ENCODE results near the gene WTAP. TPM values are rescaled to one million over a fixed set of nuclear protein-coding genes. Genes with fewer than 3 reads are reported as not detected.
"Not testable (repeated sequence)": the region's sequence is repeated elsewhere in the genome, so short reads cannot be mapped to it uniquely, and the experiment has no call there.

WTAP gene
- total RNA-seq, 2 experiments from 2014 or later: 211 to 227 TPM

- Histone ChIP-seq H3K27ac (ENCODE audit: low read depth in 1 of 2, low read length in 2 of 2) (no peak overlapping the region), H3K4me1 (ENCODE audit: insufficient read depth, low read length) (peaks cover 17% of the 10 kb centered on the region), H3K36me3 (ENCODE audit: insufficient read depth, low read length) (peaks cover 14% of the 10 kb centered on the region), H3K9me3 (ENCODE audit: control insufficient read depth in 1 of 2, insufficient read depth in 1 of 2, low read length in 2 of 2) (no peaks in the 10 kb centered on the region), H3K4me3 (ENCODE audit: low read length) (no peak overlapping the region), H3K27me3 (ENCODE audit: control insufficient read depth in 1 of 2, insufficient read depth in 2 of 2, low read length in 2 of 2) (no peaks in the 10 kb centered on the region)
- H3K4me1 Mint-ChIP-seq (ENCODE audit: low read depth): peaks cover 44% of the 10 kb centered on the region
- intact Hi-C loops (cut with DNase I, micrococcal nuclease): loop anchor here in 1 of 2 experiments (10.0 kb wide), 1 partner anchor 732 kb away; no protein-coding TSS in a partner anchor
- H3K27me3 Mint-ChIP-seq: peaks cover 9% of the 10 kb centered on the region
- no peak for TF ChIP-seq CTCF (IDR thresholded peaks at IDR 0.05)
- ATAC-seq (ENCODE audit: poor library complexity) (no peak), DNase-seq (no peak)
- H3K27ac Mint-ChIP-seq: peak overlapping the region; percentile 9
- H3K9me3 Mint-ChIP-seq: no peaks in the 10 kb centered on the region
- peaks cover 31% of the 10 kb centered on the region for H3K36me3 Mint-ChIP-seq (ENCODE audit: low read depth)
- H3K4me3 Mint-ChIP-seq: peak overlapping the region; percentile 6
- ChIA-PET CTCF (interaction anchor here (1.0 kb wide), 1 partner anchor 31 kb away, joined by 3 read pairs; no protein-coding TSS in a partner anchor), POLR2A (interaction anchor here (0.8 to 8.3 kb wide), 3 partner anchors 28 to 67 kb away, joined by 3 to 176 read pairs (median 4); partner anchors contain the start of genes MRPL18 and TCP1)
Measured at GRCh38 chr6:159722655-159723054, 4.7 kb upstream of the WTAP start.

- Histone ChIP-seq H3K27ac (ENCODE audit: low read depth in 1 of 2, low read length in 2 of 2) (no peak overlapping the region), H3K4me3 (ENCODE audit: low read length) (no peak overlapping the region), H3K36me3 (ENCODE audit: insufficient read depth, low read length) (peaks cover 14% of the 10 kb centered on the region), H3K27me3 (ENCODE audit: control insufficient read depth in 1 of 2, insufficient read depth in 2 of 2, low read length in 2 of 2) (no peaks in the 10 kb centered on the region), H3K4me1 (ENCODE audit: insufficient read depth, low read length) (peaks cover 17% of the 10 kb centered on the region), H3K9me3 (ENCODE audit: control insufficient read depth in 1 of 2, insufficient read depth in 1 of 2, low read length in 2 of 2) (no peaks in the 10 kb centered on the region)
- ChIA-PET POLR2A (interaction anchor here (0.8 to 8.3 kb wide), 4 partner anchors 28 to 66 kb away, joined by 3 to 176 read pairs (median 5); partner anchors contain the start of genes MRPL18, SOD2 and TCP1), CTCF (no interaction called here)
- Mint-ChIP-seq H3K27ac (peak overlapping the region; percentile 68), H3K9me3 (no peaks in the 10 kb centered on the region), H3K36me3 (ENCODE audit: low read depth) (peaks cover 37% of the 10 kb centered on the region), H3K4me1 (ENCODE audit: low read depth) (peaks cover 47% of the 10 kb centered on the region), H3K27me3 (peaks cover 9% of the 10 kb centered on the region), H3K4me3 (no peak overlapping the region)
- no peak for ATAC-seq (ENCODE audit: poor library complexity)
- intact Hi-C loops (cut with DNase I, micrococcal nuclease): loop anchor here in 1 of 2 experiments (10.0 kb wide), 1 partner anchor 732 kb away; no protein-coding TSS in a partner anchor
- no peak for DNase-seq
- TF ChIP-seq CTCF (IDR thresholded peaks at IDR 0.05): no peak
Measured at GRCh38 chr6:159723259-159723658, 4.0 kb upstream of the WTAP start.

DNA sequence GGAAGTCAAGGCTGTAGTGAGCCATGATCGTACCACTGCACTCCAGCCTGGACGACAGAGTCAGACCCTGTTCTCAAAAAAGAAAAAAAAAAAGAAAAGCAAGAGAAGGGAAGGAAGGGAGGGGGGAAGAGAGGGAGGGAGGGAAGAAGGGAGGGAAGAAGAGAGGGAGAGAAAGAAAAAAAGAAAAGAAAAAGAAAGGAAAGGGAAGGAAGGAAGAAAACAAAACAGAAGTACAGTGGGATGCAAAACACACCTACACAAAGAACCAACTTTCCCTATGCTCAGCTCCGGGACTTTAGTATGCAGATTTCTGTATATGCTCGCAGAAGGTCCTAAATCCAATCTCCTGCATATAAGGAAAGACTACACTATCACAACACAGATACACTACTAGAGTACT lies 2.5 kb upstream of the WTAP start:
- peaks cover 17% of the 10 kb centered on the region for H3K36me3 ChIP-seq (ENCODE audit: insufficient read depth, low read length)
- Mint-ChIP-seq H3K9me3 (no peaks in the 10 kb centered on the region), H3K27me3 (peaks cover 9% of the 10 kb centered on the region), H3K27ac (peak overlapping the region; percentile 68), H3K36me3 (ENCODE audit: low read depth) (peaks cover 52% of the 10 kb centered on the region), H3K4me1 (ENCODE audit: low read depth) (peaks cover 63% of the 10 kb centered on the region), H3K4me3 (no peak overlapping the region)
- POLR2A ChIA-PET: interaction anchor here (6.7 to 8.3 kb wide), 2 partner anchors 36 to 65 kb away, joined by 148 to 176 read pairs; partner anchors contain the start of genes ACAT2, MRPL18 and TCP1
- intact Hi-C loops (cut with DNase I, micrococcal nuclease): loop anchor here in 1 of 2 experiments (10.0 kb wide), 1 partner anchor 730 kb away; no protein-coding TSS in a partner anchor
- DNase-seq: no peak
- no peaks in the 10 kb centered on the region for H3K27me3 ChIP-seq (ENCODE audit: control insufficient read depth in 1 of 2, insufficient read depth in 2 of 2, low read length in 2 of 2)
- no peak overlapping the region for H3K4me3 ChIP-seq (ENCODE audit: low read length)
- peaks cover 20% of the 10 kb centered on the region for H3K4me1 ChIP-seq (ENCODE audit: insufficient read depth, low read length)
- TF ChIP-seq CTCF (IDR thresholded peaks at IDR 0.05): no peak
- no peak for ATAC-seq (ENCODE audit: poor library complexity)
- no peaks in the 10 kb centered on the region for H3K9me3 ChIP-seq (ENCODE audit: control insufficient read depth in 1 of 2, insufficient read depth in 1 of 2, low read length in 2 of 2)
- CTCF ChIA-PET: interaction anchor here (1.7 kb wide), 1 partner anchor 34 kb away, joined by 7 read pairs; no protein-coding TSS in a partner anchor
- no peak overlapping the region for H3K27ac ChIP-seq (ENCODE audit: low read depth in 1 of 2, low read length in 2 of 2)

DNA sequence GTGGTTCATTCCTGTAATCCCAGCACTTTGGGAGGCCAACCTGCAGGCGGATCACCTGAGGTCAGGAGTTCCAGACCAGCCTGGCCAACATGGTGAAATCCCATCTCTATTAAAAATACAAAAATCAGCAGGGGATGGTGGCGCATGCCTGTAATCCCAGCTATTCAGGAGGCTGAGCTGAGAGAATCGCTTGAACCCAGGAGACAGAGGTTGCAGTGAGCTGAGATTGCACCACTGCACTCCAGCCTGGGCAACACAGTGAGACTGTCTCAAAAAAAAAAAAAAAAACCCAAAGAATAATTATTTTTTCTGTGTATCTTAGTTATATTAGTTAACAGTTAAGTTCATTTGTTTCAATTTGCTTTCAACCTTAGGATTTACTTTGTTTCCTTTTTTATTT lies 2.1 kb upstream of the WTAP start:
- not testable (repeated sequence) for DNase-seq; H3K9me3 Mint-ChIP-seq; H3K27me3 ChIP-seq (ENCODE audit: control insufficient read depth in 1 of 2, insufficient read depth in 2 of 2, low read length in 2 of 2); H3K4me3 ChIP-seq (ENCODE audit: low read length); H3K9me3 ChIP-seq (ENCODE audit: control insufficient read depth in 1 of 2, insufficient read depth in 1 of 2, low read length in 2 of 2); ATAC-seq (ENCODE audit: poor library complexity); H3K4me3 Mint-ChIP-seq; H3K27me3 Mint-ChIP-seq
- Mint-ChIP-seq H3K27ac (peak overlapping the region; percentile 68), H3K36me3 (ENCODE audit: low read depth) (peaks cover 55% of the 10 kb centered on the region), H3K4me1 (ENCODE audit: low read depth) (peaks cover 67% of the 10 kb centered on the region)
- peaks cover 20% of the 10 kb centered on the region for H3K4me1 ChIP-seq (ENCODE audit: insufficient read depth, low read length)
- H3K36me3 ChIP-seq (ENCODE audit: insufficient read depth, low read length): peaks cover 17% of the 10 kb centered on the region
- POLR2A ChIA-PET: interaction anchor here (2.5 to 8.3 kb wide), 5 partner anchors 12 to 243 kb away, joined by 20 to 195 read pairs (median 148); partner anchors contain the start of genes ACAT2, IGF2R, MRPL18 and SOD2
- CTCF ChIA-PET: interaction anchor here (1.7 kb wide), 1 partner anchor 34 kb away, joined by 7 read pairs; no protein-coding TSS in a partner anchor
- H3K27ac ChIP-seq (ENCODE audit: low read depth in 1 of 2, low read length in 2 of 2): peak overlapping the region in 1 of 2 donors; percentile 8
- intact Hi-C loops (cut with DNase I, micrococcal nuclease): loop anchor here in 1 of 2 experiments (10.0 kb wide), 1 partner anchor 730 kb away; no protein-coding TSS in a partner anchor

Data from CD4-positive, alpha-beta T cell (primary cell).